Brain microvascular endothelial cell (primary cell): ENCODE data around the gene DSPP.

Experiments used
- DNase-seq: peaks from one replicate; pipeline ENCODE4 v3.0.0-alpha.2; 2020
- H3K27ac ChIP-seq: fragments of 250-450 bp; sonication (Bioruptor Pico); 2 replicates; pipeline ENCODE4 v1.5.1; 2020; ENCODE audit warnings: mild to moderate bottlenecking, moderate library complexity
- H3K27me3 ChIP-seq: fragments of 250-450 bp; sonication (Bioruptor Pico); replicated peaks from 2 replicates; pipeline ENCODE4 v1.5.1; 2020; ENCODE audit warnings: mild to moderate bottlenecking
- H3K36me3 ChIP-seq: fragments of 250-450 bp; sonication (Bioruptor Pico); replicated peaks from 2 replicates; pipeline ENCODE4 v1.5.1; 2020; ENCODE audit warnings: mild to moderate bottlenecking
- H3K4me3 ChIP-seq: 2 replicates; pipeline ENCODE4 v1.5.1; 2011; ENCODE audit warnings: low read depth, mild to moderate bottlenecking, control low read depth, low read length, moderate library complexity
- CTCF ChIP-seq: IDR thresholded peaks from 2 replicates; pipeline ENCODE4 v1.5.1; 2011; ENCODE audit warnings: low read depth, mild to moderate bottlenecking, moderate library complexity, low read length, control low read depth, inconsistent platforms; ENCODE audit errors: missing control alignments
- in situ Hi-C: cut with HindIII; loops from 2 replicates; pipeline ENCODE4 v1.10.0; 2017; ENCODE audit warnings: low sequenced_read_pairs, low pct_ligation_motif_present

The DSPP gene

GRCh38 chr4:87616268-87616667 lies 7.9 kb downstream of the DSPP start:
- in situ Hi-C loops, result no loop called here
- no peak overlapping the region for H3K4me3 ChIP-seq
- no peak for TF ChIP-seq CTCF
- no peaks in the 10 kb centered on the region for H3K36me3 ChIP-seq
- no peak overlapping the region for H3K27ac ChIP-seq
- DNase-seq, result no peak
- H3K27me3 ChIP-seq, result no peaks in the 10 kb centered on the region

GRCh38 chr4:87620086-87620485 lies 11.8 kb downstream of the DSPP start:
- no peak overlapping the region for H3K4me3 ChIP-seq
- no peak overlapping the region for H3K27ac ChIP-seq
- no peak for DNase-seq
- H3K27me3 ChIP-seq, result no peaks in the 10 kb centered on the region
- no peaks in the 10 kb centered on the region for H3K36me3 ChIP-seq
- in situ Hi-C loops, result no loop called here
- no peak for TF ChIP-seq CTCF

- TF ChIP-seq CTCF, result no peak
- in situ Hi-C loops, result no loop called here
Observed at GRCh38 chr4:87620491-87620890, 12.2 kb downstream of the DSPP start.

GRCh38 chr4:87622303-87622702 lies 14.0 kb downstream of the DSPP start:
- Histone ChIP-seq H3K27ac (no peak overlapping the region), H3K27me3 (no peaks in the 10 kb centered on the region), H3K36me3 (no peaks in the 10 kb centered on the region), H3K4me3 (no peak overlapping the region)
- no peak for DNase-seq
- TF ChIP-seq CTCF, result no peak
- in situ Hi-C loops, result no loop called here

More at GRCh38 chr4:87620491-87620890, 12.2 kb downstream of the DSPP start:
- H3K4me3 ChIP-seq, result no peak overlapping the region
- no peak overlapping the region for H3K27ac ChIP-seq
- H3K27me3 ChIP-seq, result no peaks in the 10 kb centered on the region
- no peaks in the 10 kb centered on the region for H3K36me3 ChIP-seq
- DNase-seq, result no peak

- no peak for TF ChIP-seq CTCF
- in situ Hi-C loops, result no loop called here
- Histone ChIP-seq H3K4me3 (no peak overlapping the region), H3K27me3 (no peaks in the 10 kb centered on the region), H3K27ac (no peak overlapping the region), H3K36me3 (no peaks in the 10 kb centered on the region)
- no peak for DNase-seq
Observed at GRCh38 chr4:87624698-87625097, 16.4 kb downstream of the DSPP start.

GRCh38 chr4:87631668-87632067 lies 23.3 kb downstream of the DSPP start:
- in situ Hi-C loops, result no loop called here
- no peaks in the 10 kb centered on the region for H3K27me3 ChIP-seq
- no peak for DNase-seq
- TF ChIP-seq CTCF, result no peak
- H3K36me3 ChIP-seq, result no peaks in the 10 kb centered on the region
- H3K4me3 ChIP-seq, result no peak overlapping the region
- H3K27ac ChIP-seq, result no peak overlapping the region
